ENCODE results near the gene RPL29. TPM values are rescaled to one million over a fixed set of nuclear protein-coding genes. Genes with fewer than 3 reads are reported as not detected.

RPL29 gene
- total and polyA plus RNA-seq, 2 of the 13 experiments (the other 11 are each of a cell fraction or from before 2014, with no cell fraction given): 1,348 to 2,263 TPM

- TF ChIP-seq ZGPAT (CRISPR knock-in tag; IDR thresholded peaks at IDR 0.05): 0 out of 2 replicates have a peak, but pooled peaks have one; percentile 19
- TF ChIP-seq ZNF441 (CRISPR knock-in tag; IDR thresholded peaks at IDR 0.05; ENCODE audit: borderline replicate concordance): no peak; the same call in 1 of the 2 replicates
- TF ChIP-seq ZBED4 (CRISPR knock-in tag; IDR thresholded peaks at IDR 0.05; ENCODE audit: borderline replicate concordance): peak; percentile 47; the same call in 1 of the 2 replicates
- no peak; the same call in 1 of the 2 replicates for TF ChIP-seq ZNF749 (CRISPR knock-in tag; IDR thresholded peaks at IDR 0.05; ENCODE audit: borderline replicate concordance)
- peak; percentile 97 for TF ChIP-seq XRCC5 (optimal IDR thresholded peaks at IDR 0.05; ENCODE audit: low read length)
- no peak for TF ChIP-seq ZNF460 (CRISPR knock-in tag; IDR thresholded peaks at IDR 0.05; ENCODE audit: borderline replicate concordance)
- no peak for TF ChIP-seq ZNF547 (CRISPR knock-in tag; IDR thresholded peaks at IDR 0.05)
- peak; percentile 55; the same call in 1 of the 2 replicates for TF ChIP-seq BHLHE40 (IDR thresholded peaks at IDR 0.05; ENCODE audit: low read length)
- no peak for TF ChIP-seq PRDM4 (CRISPR knock-in tag; IDR thresholded peaks at IDR 0.05; ENCODE audit: borderline replicate concordance)
- TF ChIP-seq IKZF4 (CRISPR knock-in tag; IDR thresholded peaks at IDR 0.05; ENCODE audit: borderline replicate concordance, low read depth, not compliant biosample characterization): no peak
- TF ChIP-seq CSRNP1 (CRISPR knock-in tag; IDR thresholded peaks at IDR 0.05): no peak
- TF ChIP-seq KDM4B (CRISPR knock-in tag; IDR thresholded peaks at IDR 0.05): peak; percentile 68; the same call in 1 of the 2 replicates
- TF ChIP-seq ZBTB7B (CRISPR knock-in tag; IDR thresholded peaks at IDR 0.05): peak; percentile 81
- no peak for TF ChIP-seq ZNF773 (CRISPR knock-in tag; IDR thresholded peaks at IDR 0.05; ENCODE audit: borderline replicate concordance)
- TF ChIP-seq DRAP1 (CRISPR knock-in tag; IDR thresholded peaks at IDR 0.05): peak; percentile 56; the same call in 1 of the 2 replicates
- TF ChIP-seq ZNF546 (CRISPR knock-in tag; conservative IDR thresholded peaks at IDR 0.05): no peak
Observed at GRCh38 chr3:51982352-51982837, 13.3 kb downstream of the RPL29 start (continued).

Data from HepG2 (cell line).